Heart left ventricle (tissue), 16 donors: ENCODE measurements around the gene CAMSAP2. TPM values are rescaled to one million over a fixed set of nuclear protein-coding genes. Genes with fewer than 3 reads are reported as not detected.
"Not testable (repeated sequence)": the region's sequence is repeated elsewhere in the genome, so short reads cannot be mapped to it uniquely, and the experiment has no call there.

Source experiments
- ATAC-seq, 4 donors: fragments of 200-7000 bp; cut with Tn5 transposase; one replicate each; pipeline ENCODE4 v1.9.1; 2020 to 2022; ENCODE audit warnings: moderate library complexity in 4 of 4, mild to moderate bottlenecking in 3 of 4, moderate number of reproducible peaks in 1 of 4
- DNase-seq, 5 donors: peaks; one replicate each; pipeline ENCODE4 v3.0.0-alpha.2; 2020
- H3K27ac ChIP-seq, 12 donors: fragments of 200-600 bp; sonication (generic) in 4 of 12; one replicate each; pipeline versions ENCODE4 v1.5.0 to v1.8.0; 2016 to 2022; ENCODE audit warnings: mild to moderate bottlenecking in 2 of 12
- H3K27me3 ChIP-seq, 9 donors: fragments of 200-600 bp; sonication (generic) in 2 of 9; one replicate each; pipeline versions ENCODE4 v1.5.1 to v1.8.0; 2016 to 2022; ENCODE audit warnings: mild to moderate bottlenecking in 3 of 9
- H3K36me3 ChIP-seq, 9 donors: fragments of 200-600 bp; sonication (generic) in 2 of 9; one replicate each; pipeline versions ENCODE4 v1.5.0 to v1.8.0; 2018 to 2022; ENCODE audit warnings: mild to moderate bottlenecking in 2 of 9
- H3K4me1 ChIP-seq, 12 donors: fragments of 200-600 bp; sonication (generic) in 4 of 12; one replicate each; pipeline versions ENCODE4 v1.5.0 to v1.8.0; 2016 to 2022; ENCODE audit warnings: mild to moderate bottlenecking in 3 of 12
- H3K4me3 ChIP-seq, 12 donors: fragments of 200-600 bp; sonication (generic) in 4 of 12; one replicate each; pipeline versions ENCODE4 v1.5.0 to v1.8.0; 2017 to 2022; ENCODE audit warnings: mild to moderate bottlenecking in 9 of 12, moderate library complexity in 4 of 12
- H3K9me3 ChIP-seq, 12 donors: fragments of 200-600 bp; sonication (generic) in 4 of 12; one replicate each; pipeline versions ENCODE4 v1.5.0 to v1.8.0; 2016 to 2022; ENCODE audit warnings: mild to moderate bottlenecking in 1 of 12
- POLR2A ChIP-seq, 2 donors: fragments of 450-650 bp; IDR thresholded peaks; one replicate each; pipeline ENCODE4 v1.6.1; 2017; ENCODE audit warnings: antibody characterized with exemption in 2 of 2, mild to moderate bottlenecking in 2 of 2, moderate library complexity in 2 of 2
- WGBS, 4 donors: extraction: QIAGEN DNeasy Blood & Tissue Kit in 2 of 4; methylation state at CpG; one replicate each; pipeline versions ENCODE4 v1.1.5 to v1.1.7; 2013 to 2018; 5-methylcytosine and 5-hydroxymethylcytosine counted together
- intact Hi-C, 10 donors: fragments of 100-400 bp; cut with DNase I; formaldehyde crosslinking; loops; one replicate each; pipeline versions ENCODE4 v1.11.1 to v1.14.2; 2022
- polyA plus RNA-seq, 2 donors: library from polyadenylated mRNA; stranded (reverse); fragments of 200-250 nt; gene quantifications; one replicate each; pipeline ENCODE4 v1.2.3, GENCODE V29; 2013
- total RNA-seq, 9 donors: library from RNA; depleted of rRNA in 2 of 9; stranded (reverse); fragments of >200 nt in 2 of 9; fragmentation: NEBNext Ultra II Directional in 3 of 9; extraction: Animal tissue kit (Norgen Biotek cat#: 25700) in 3 of 9; gene quantifications; one replicate each; pipeline versions ENCODE4 v1.1.0 to v1.2.4, GENCODE V29; 2016 to 2023
- TF ChIP-seq, protein P1 (sequence below), 12 donors: fragments of 200-600 bp; sonication (generic) in 4 of 12; IDR thresholded peaks; one replicate each; pipeline versions ENCODE4 v1.5.0 to v1.8.0; 2018 to 2022; ENCODE audit warnings: antibody characterized with exemption in 12 of 12, mild to moderate bottlenecking in 5 of 12
- donor health status: ischemic (EF 13 %, LVEDD 7.1; RV severe dilation, severe dysfunction).
- donor health status: healthy with polysubstance abuse.
- donor health status: DM: no; HTN: yes; CAD: no.
- donor health status: DM: no; HTN: no; CAD: no.
- donor health status: ischemic (EF 25% LVEDD 6.9; RV normal size, moderate dysfunction).
- donor health status: ischemic (EF 25% LVEDD 5.7; RV mildly dilated, moderate dysfunction).
- donor health status: healthy.
- donor health status: DM: yes; HTN: yes; CAD: no.
- donor health status: ischemic (EF 35%, LVEDD 5.7; RV mildly dilated, moderate dysfunction).
- donor health status: nonischemic (EF 11% LVEDD 7.7; RV severe dilation, severe dysfunction).
- donor health status: DM: yes; HTN: yes; CAD: no.
- donor health status: PGD.
- donor health status: ischemic (EF 29% LVEDD 5.4; RV normal size, mild dysfunction).
- donor health status: nonischemic (EF 23%, LVEDD 6.1; RV moderate dilation, normal function).

Gene CAMSAP2
- total and polyA plus RNA-seq, 11 donors: 7.0 to 53.7 (median 36.1) TPM

DNA sequence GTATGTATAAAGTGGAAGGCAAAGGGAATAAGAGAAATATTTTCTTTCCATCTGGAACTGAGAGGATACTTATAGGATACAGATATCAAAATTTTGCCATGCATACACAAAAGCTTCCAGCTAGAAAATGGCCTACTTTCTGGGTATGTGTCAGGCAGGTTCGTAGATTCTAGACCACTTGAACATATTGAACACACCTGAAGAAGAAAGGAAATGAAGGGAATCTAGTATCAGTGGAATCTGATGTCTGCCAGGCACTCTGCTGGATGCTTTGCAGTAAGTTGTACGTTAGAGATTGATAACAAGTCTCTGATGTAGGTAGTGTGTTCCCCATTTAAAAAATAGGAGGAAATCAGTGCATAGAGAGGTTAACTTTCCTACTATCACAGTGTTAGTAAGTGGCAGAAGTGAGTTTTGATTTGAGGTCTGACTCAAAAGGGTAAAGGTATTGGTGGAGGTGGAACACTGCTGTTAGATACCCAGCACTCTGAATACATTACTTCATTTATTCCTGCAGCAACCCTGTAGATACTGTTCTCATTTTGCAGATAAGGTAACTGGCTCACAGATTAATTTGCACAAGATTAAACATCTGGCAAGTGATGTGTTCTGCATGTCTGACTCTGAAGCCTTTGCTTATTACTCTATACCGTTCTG is 3.0 kb downstream of the CAMSAP2 start:
- H3K27ac ChIP-seq: peak overlapping the region in 1 of 12 donors; percentile 8
- H3K4me1 ChIP-seq: peaks cover 0 to 51% (median 36%) of the 10 kb centered on the region in 12 donors
- intact Hi-C loops: loop anchor here in 2 of 10 donors (5.0 to 10.0 kb wide), 4 partner anchors 36 to 117 kb away; partner anchors contain the start of gene KIF14 (in 1 of the 2)
- DNase-seq (no peak), ATAC-seq (no peak)
- H3K4me3 ChIP-seq: peak overlapping the region in 10 of 12 donors; percentile 77 to 98 (median 92)
- WGBS, 4 donors: 14 to 23% (median 17%) methylated on average over 3 of the region's 3 CpGs
- H3K27me3 ChIP-seq: no peaks in the 10 kb centered on the region
- H3K9me3 ChIP-seq: no peaks in the 10 kb centered on the region
- TF ChIP-seq, protein P1, sequence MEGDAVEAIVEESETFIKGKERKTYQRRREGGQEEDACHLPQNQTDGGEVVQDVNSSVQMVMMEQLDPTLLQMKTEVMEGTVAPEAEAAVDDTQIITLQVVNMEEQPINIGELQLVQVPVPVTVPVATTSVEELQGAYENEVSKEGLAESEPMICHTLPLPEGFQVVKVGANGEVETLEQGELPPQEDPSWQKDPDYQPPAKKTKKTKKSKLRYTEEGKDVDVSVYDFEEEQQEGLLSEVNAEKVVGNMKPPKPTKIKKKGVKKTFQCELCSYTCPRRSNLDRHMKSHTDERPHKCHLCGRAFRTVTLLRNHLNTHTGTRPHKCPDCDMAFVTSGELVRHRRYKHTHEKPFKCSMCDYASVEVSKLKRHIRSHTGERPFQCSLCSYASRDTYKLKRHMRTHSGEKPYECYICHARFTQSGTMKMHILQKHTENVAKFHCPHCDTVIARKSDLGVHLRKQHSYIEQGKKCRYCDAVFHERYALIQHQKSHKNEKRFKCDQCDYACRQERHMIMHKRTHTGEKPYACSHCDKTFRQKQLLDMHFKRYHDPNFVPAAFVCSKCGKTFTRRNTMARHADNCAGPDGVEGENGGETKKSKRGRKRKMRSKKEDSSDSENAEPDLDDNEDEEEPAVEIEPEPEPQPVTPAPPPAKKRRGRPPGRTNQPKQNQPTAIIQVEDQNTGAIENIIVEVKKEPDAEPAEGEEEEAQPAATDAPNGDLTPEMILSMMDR (IDR thresholded peaks at IDR 0.05): no peak
- TF ChIP-seq POLR2A (IDR thresholded peaks at IDR 0.05): no peak
- no peaks in the 10 kb centered on the region for H3K36me3 ChIP-seq

DNA sequence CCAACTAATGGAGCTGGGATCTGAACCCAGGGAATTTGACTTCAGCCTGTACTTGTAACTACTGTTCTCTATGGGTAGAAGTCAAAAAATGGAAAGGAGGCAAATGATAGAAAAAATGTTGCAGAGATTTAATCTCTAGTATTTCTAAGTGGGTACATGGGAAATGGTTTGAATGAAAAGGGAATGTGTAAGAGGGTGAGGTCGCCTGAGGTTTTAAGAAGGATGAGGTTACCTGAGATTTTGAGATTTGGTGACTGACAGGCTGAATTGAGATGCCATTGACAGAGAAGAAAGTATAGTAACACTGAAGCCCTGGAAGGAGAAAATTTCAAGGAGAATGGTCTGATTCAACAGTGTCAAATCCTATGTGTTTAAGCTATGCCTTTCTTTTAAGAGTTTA is 5.5 kb downstream of the CAMSAP2 start:
- Histone ChIP-seq H3K4me3 (no peak overlapping the region), H3K36me3 (no peaks in the 10 kb centered on the region), H3K27ac (no peak overlapping the region), H3K27me3 (no peaks in the 10 kb centered on the region), H3K4me1 (peaks cover 0 to 45% (median 33%) of the 10 kb centered on the region in 12 donors), H3K9me3 (no peaks in the 10 kb centered on the region)
- DNase-seq: no peak
- ATAC-seq: no peak
- intact Hi-C loops: loop anchor here in 2 of 10 donors (5.0 to 10.0 kb wide), 4 partner anchors 33 to 119 kb away; partner anchors contain the start of gene KIF14 (in 1 of the 2)
- WGBS, 4 donors: 92 to 99% (median 94%) methylated on average over 1 of the region's 1 CpG
- TF ChIP-seq, protein P1 (IDR thresholded peaks at IDR 0.05): no peak
- TF ChIP-seq POLR2A (IDR thresholded peaks at IDR 0.05): no peak

- H3K27me3 ChIP-seq: no peaks in the 10 kb centered on the region
- ATAC-seq (peak in 2 of 4 donors; percentile 24 to 53), DNase-seq (no peak)
- no peak overlapping the region for H3K27ac ChIP-seq
- no peaks in the 10 kb centered on the region for H3K9me3 ChIP-seq
- H3K4me1 ChIP-seq: peaks cover 0 to 28% (median 10%) of the 10 kb centered on the region in 12 donors
- TF ChIP-seq, protein P1 (IDR thresholded peaks at IDR 0.05): no peak
- H3K4me3 ChIP-seq: no peak overlapping the region
- H3K36me3 ChIP-seq: no peaks in the 10 kb centered on the region
- intact Hi-C loops: loop anchor here in 2 of 10 donors (5.0 to 10.0 kb wide), 3 partner anchors 38 to 124 kb away; partner anchors contain the start of gene KIF14 (in 1 of the 2)
These were observed 10.4 kb downstream of the CAMSAP2 start for GRCh38 chr1:200749090-200749489.

GRCh38 chr1:200750749-200751148 is 12.1 kb downstream of the CAMSAP2 start:
- H3K27me3 ChIP-seq, H3K4me3 ChIP-seq, ATAC-seq, H3K9me3 ChIP-seq, H3K36me3 ChIP-seq, DNase-seq, intact Hi-C loops, H3K27ac ChIP-seq: not testable (repeated sequence)
- WGBS, 4 donors: 82 to 93% (median 87%) methylated on average over 10 of the region's 10 CpGs
- H3K4me1 ChIP-seq: peaks cover 0 to 26% (median 6%) of the 10 kb centered on the region in 12 donors
